NCI-H1436 (cell line): ENCODE results near the gene PPL.
"Not testable (repeated sequence)": the region's sequence is repeated elsewhere in the genome, so short reads cannot be mapped to it uniquely, and the experiment has no call there.

Source experiments
- DNase-seq: peaks from one replicate; lab custom pipeline; 2025; lab: John Stamatoyannopoulos, UW

The PPL gene

DNA sequence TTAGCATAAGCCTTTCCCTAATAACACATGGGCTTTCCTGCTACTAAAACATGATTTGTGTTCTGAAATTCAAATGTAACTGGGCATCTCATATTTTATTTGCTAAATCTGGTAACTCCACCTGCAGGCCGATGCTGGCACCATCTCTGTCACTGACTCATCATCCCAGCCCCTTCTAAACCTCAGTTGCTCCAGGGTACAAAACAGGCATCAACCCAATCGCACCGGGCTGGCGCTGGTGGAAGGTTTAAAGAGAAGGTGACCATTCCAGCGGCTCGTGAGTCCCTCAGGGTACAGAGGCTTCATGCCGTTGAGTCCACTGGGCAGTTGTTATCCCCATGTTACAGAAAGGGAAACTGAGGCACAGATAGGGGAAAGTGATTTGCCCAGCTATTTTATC lies 27.1 kb downstream of the PPL start:
- DNase-seq: no peak

DNA sequence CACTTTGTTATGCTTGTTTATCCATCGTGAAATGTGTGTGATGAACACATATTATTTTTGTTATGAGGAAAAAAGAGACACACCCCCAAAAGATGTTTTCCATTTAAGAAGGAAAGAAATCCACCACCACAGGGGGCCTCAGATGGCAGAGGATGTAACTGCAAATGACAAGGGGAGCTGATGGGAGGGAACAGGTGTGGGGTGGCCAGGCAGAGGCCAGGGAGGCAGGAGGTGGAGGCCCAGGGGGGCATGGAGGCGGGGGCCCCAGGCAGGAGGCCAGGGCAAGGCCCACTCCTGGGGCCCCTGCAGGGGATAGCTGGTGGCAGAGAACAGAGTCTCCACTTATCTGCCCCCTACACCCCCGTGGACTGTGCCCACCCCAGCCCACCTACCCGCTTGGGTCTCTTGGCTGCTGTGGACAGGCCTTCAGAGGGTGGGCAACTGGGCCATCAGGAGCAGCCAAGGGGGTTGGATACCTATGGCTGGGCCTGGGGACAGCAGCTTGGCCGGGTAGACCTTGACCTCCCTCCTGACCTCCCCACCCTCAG lies 28.0 kb downstream of the PPL start:
- no peak for DNase-seq

DNA sequence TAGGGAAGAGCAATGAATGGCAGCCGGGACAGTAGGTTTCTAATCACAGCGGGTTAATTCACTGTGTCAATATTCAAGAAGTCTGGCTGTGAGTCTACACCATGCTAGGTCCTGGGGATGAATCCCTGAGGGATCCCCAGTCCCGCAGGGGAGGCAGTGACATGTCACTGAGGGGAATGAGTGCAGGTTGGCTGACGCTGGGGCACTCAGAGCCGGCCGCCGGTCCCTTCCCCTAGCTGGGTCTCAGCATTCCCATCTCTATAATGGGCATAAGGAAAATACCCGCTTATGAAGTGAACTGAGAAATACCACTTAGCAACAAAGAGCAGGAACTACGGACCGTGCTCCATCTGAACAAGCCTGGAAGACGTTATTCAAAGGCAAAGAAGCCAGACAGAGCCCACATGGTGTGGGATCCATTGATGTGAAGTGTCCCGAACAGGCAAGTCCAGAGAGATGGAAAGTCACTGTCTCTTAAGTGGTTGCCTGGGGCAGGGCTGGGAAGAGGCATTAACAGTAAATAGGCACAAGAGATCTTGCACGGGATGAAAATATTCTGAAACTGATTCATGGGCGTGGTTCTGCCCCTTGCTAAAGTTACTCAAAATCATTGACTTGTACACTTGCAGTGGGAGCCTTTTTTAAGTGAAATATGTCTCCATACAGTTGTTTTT lies 31.9 kb downstream of the PPL start:
- DNase-seq: no peak

DNA sequence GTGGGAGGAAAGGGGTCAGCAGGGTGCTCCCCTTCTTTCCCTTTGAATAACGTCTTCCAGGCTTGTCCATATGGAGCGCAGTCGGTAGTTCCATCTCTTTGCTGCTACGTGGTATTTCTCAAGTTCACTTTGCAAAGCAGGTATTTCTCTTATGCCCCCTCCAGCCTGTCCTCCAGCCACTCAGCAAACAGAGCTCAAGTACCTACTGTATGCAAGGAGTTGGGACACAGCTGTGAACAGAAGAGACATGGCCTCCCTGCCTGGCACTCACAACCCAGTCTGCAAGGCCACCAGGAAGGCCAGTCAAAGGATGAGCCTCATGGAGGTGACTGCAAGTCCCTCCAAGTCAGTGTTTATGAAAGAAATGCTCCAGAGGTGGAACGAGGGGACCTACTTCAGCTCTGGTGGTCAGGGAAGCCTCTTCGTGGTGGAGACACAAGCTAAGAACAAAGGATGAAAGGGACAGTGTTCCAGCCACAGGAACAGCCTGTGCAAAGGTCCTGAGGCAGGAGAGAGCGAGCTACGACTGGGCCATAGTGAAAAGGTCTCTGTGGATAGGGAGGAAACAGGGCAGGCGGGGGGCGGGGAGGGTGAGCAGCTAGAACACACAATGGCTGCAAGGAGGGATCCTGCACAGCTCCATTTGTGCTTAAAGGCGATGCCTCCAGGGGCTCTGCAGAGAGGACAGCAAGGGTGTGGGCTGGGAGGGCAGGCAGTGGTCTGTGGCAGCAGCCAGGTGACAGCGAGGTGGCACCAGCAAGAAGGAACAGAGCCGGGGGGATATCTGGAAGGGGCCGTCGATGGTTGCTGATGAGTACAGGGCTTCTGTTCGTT lies 32.6 kb downstream of the PPL start:
- no peak for DNase-seq

DNA sequence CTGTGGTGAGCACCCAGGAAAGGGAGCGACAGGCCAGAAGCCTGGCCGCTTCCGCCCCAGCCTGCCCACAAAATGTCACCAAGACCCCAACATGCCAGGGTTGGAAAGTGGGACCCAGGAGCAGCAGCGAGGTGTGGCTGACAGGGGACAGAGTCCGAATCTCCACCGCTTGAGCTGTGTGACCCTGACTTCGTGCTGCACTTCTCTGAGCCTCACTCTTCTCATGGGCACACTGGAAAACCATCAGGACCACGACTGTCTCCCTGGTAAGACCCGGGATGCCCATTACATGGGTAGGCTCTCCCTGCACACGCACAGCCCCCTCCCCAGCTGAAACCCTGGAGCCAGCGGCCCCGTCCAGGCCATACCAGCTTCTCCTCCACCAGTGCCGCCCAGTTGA lies 34.9 kb downstream of the PPL start:
- DNase-seq: no peak

DNA sequence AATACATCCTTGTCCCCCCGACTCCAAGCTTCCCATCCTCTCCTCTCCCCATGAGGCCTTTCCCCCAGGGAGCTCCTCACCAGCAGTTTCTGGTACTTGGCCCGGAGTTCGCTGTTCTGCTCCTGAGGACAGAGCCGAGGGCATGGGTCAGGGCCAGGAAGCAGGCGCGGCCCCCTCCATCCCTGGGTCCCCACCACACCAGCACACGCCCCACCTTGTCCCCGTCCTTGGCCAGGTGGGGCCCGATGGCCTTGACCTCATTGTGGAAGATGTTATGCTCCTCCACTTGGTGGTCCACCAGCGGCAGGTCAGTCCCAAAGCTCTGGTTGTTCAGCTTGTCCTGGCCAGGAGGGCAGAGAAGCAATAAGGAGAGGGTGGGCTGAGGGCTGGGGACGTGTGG lies 36.2 kb downstream of the PPL start:
- DNase-seq: no peak

DNA sequence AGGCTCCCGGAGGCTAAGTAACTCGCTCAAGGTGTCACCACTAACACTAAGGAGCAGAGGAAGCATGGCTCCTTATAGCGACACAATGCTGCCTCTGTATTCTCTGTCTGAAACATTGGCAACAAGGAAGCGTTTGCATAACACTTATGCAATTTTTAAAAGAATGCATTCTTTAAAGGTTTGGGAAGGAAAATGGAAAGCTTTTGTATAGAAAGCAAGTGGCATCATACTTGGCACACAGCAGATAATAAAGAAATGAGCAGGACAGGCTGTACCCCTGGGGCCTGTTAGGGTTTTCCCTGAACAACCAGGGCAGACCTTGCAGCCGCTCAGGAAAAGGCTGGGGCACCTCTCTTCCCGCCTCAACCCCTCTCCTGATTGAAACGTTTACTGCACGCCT lies 36.9 kb downstream of the PPL start:
- no peak for DNase-seq

DNA sequence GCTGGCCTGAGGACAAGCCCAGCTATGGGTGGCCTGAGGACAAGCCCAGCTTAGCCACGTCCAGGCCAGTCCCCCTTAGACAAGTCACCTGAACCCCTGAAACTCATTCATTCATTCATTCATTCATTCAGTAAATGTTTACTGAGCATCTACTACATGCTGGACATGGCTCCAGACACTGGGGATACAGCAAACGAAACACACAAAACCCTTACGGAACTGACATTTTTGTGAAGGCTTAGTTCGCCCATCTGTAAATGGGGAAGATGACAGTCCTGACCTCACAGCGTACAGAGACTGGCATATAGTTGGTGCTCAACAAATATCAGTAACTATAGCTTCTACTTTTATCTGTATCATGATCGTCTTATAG lies 37.5 kb downstream of the PPL start:
- DNase-seq: no peak

DNA sequence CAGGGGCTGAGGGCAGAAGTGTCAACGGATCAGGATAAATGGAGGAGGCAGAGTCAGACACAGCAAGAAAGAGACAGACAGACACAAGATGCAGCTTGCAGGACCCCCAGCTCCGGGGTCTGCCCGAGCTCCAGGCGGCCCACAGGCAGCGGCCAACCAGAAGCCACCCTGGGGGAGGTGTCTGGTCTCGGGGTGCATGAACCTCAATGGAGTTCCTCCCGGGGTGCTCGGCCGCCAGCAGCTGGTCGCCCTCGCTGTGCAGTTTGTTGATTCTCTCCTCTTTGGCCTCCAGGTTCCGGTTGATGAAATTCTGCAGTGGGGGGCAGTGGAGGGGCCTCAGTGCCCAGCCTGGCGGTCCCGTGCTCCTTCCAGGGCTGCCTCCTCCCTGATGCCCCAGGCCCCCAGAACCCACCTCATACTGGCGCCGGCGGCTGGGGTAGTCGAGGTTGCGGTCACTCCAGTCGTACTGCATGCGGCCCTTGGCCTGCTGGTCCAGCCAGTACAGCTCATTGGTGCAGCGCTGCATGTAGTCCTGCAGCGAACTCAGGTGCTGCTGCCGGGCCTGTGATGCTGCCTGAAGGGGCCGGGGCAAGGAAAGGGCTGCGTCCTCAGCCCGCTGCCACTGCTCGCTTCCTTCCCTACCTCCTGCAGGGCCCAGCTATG lies 38.0 kb downstream of the PPL start:
- no peak for DNase-seq

DNA sequence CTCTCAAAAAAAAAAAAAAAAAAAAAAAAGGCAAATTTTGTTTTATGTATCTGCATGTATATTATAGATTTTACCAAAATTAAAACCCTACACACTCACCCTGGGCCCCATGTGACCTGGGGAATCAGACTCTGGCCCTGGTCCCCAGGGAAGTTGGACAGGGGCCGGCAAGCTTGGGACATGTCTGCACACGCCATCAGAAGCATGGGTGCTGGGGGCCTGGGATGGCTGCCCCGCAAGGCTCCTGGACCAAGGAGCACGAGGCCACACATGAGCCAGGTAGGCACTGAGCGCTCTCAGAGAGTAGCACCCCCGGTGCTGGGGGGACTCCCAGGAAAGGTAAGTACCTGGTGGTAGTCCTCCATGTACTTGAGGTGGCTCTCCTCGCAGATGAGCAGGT lies 39.6 kb downstream of the PPL start:
- DNase-seq: no peak

DNA sequence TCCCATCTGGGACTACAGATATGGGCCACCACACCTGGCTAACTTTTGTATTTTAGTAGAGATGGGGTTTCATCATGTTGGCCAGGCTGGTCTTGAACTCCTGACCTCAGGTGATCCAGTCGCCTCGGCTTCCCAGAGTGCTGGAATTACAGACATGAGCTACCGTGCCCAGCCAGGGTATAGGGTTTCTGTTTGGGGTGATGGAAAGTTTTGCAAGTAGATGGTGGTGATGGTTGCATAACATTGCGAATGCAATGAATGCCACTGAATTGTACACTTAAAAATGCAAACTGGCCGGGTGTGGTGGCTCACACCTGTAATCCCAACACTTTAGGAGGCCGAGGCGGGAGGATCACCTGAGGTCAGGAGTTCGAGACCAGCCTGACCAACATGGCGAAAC lies 40.2 kb downstream of the PPL start:
- not testable (repeated sequence) for DNase-seq

DNA sequence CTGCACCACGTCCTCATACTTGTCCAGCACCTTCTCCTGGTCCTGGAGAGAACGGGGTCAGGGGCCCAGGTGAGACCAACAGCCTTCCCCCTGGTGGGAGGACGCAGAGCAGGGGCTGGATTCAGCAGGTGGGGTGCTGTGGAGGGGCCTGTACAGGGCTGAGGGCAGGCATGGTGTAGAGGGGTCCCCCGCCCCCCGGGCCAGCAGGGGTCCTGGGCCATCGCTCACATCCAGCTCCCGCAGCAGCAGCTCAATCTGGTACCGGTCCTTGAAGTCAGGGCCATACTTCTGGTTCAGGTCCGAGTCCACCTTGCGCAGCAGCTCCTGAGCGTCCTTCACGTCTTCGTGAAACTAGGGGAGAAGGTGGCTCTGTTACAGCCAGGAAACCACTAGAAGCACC lies 41.6 kb downstream of the PPL start:
- no peak for DNase-seq

DNA sequence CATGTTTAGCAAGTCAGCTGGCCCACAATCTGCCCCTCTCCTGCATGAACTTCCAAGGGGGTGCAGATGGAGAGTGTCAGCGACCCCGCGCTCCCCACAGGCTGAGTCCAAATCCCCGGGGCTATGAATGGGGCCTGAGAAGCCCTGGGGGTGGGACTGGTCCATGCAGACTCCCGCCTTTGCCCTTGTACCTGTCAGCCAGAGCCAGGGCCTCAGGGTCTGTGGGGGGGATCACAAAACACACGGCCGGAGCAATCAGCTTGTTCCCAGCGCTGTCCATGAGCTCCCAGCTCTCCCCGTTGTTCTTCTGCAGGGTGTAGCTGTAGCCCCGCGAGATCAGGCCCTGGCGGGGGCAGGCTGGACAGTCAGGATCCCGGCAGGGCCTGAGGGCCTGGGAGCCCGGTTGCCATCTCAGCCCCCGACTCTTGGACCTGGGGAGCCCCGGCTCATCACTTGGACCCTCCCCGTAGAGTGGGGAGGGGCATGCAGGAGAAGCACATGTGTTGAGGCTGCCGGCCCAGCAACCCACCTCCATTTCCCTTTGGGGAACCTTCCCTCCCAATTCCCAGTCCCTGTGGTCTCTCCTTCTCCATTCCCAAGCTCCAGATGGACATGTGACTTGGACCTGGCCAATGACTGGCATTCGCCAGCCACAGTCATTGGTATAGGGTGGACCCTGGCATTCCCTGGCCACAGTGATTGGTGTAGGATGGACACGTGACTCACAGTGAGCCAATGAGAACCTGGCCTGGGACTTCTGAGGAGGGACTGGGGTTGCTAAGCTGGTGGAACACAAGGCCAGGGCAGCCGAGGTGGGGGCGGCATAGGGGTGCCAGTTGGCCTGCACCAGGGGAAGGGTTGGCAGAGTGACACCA lies 42.4 kb downstream of the PPL start:
- no peak for DNase-seq

DNA sequence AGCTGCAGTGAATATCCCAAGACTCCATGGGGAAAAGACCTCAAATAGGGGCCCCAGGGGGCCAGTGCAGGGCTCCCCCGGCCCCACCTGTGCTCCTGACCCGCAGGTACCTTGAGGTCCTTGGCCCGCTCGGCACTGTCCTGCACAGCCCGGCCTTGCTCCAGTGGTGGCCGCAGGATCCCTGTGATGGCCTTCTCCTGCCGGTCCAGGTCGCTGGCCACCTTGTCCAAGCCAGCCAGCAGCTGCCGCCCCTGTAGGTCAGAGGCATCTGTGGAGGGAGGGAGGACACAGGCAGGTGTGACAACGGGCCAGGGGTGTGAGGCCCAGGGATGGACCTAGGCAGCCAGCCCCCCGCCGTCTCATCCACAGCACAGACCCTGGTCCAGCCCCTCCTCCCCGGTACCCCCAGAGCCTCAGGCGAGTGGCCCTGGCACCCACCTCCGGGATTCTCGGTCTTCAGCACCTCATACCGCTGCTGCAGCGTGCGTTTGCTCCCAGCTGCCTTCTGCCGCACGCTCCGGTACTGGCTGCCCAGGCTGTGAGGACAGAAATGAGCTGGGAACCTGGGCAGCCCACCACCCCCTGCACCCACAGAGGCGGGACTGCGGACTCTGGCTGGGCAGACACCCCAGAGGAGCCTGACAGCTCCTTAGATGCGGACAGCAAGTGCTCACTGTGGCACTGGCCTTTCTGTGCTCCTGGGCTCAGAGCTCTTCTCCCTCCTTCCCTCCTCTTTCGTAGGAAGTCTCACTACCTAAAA lies 43.7 kb downstream of the PPL start:
- no peak for DNase-seq

DNA sequence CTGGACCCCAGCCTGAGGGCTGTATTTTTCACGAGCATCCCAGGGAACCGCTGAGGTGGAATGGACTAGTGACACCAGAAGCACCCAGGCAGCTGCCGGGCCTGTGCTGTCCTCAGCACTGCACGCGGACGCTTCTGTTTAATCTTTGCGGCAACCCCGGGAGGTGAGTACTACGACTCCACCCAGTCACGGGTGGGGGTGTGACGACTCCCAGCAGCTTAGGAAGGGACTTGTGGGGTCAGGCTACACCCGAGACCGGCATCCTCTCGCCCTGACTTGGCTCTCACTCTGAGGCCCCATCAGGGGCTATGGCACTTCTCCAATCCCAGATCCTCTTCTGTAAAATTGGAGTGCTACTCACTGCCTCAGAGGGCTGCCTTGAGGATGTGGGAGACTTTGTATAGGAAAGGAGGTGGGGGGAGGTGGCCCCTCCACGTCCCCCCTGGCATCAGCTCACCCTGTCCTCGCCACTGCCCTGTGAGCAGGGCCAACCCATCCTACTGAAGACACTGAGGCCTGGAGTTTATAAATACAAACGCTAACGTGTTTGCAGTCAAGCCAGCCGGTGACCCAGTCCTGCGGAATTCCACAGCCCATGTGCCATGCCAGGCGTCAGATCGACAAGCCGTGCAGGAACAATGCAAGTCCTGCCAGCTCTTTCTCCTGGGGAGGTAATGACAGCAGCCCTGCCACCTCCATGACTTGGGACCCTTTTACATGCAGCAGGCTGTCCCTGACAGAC lies 44.4 kb downstream of the PPL start:
- DNase-seq: no peak

DNA sequence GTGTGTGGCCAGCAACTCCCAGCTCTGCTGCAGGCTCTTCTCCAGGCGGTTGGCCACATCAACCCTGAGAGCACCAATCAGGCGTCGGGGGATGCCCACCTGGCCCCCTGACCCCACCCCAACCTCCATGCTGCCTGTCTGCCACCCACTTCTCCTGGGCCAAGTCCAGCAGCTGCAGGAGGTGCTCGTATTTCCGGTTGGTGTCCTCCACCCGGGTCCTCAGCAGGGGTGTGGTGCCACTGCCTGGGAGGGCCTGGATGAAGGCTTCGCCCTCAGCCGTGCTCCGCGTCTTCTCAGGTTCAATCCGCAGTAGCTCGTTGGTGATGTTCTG lies 45.1 kb downstream of the PPL start:
- no peak for DNase-seq

DNA sequence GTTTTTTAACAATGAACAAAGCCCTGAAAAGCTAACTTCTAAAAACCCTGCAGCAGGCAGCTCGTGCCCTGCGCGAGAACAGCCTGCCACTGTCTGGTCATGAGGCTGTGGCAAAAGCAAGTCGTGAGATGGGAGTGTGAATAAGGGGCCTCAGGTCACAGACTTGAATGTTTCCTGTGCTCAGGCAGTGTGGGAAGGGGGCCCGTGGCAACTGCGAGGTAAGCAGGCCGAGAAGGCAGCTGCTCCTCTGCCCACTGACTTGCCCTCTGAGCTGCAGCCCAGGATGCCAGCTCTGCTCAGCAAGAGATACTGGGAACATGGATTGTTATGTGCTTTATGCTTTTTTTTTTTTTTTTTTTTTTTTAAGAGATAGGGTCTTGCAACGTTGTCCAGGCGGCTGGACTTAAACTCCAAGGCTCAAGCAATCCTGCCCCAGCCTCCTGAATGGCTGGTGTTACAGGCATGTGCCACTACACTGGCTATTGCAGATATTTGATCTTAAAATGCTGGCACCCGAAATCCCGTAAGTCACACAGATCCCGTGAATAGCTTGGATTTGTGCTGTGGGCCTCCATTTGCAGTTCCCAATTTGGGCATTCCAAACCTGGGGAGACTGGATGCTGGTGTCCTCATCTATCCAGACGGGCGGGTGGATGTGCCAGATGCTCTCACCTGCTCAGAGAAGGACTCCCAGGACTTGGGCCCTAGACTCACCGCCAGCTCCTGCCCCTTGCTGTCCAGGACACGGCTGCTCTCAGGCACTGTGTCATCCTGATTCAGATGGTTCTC lies 45.7 kb downstream of the PPL start:
- DNase-seq: no peak

DNA sequence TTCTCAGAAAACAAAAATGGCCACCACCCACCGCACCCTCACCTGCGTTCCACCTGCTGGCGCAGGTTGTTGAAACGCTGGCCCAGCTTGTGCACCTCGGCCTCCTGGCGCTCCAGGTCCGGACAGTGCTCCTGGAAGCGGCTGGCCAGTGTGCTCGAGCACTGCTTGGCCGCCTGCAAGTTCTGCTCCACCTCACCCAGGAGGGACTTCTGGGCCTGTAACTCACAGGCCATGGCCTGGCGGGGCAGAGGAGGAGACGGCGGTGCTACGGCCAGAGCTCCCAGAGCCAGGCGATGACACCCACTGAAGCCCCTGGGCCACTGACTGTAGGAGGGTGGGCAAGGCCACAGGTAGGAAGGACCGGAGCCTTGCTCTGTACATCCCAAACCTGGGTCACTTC lies 46.3 kb downstream of the PPL start:
- DNase-seq: no peak

DNA sequence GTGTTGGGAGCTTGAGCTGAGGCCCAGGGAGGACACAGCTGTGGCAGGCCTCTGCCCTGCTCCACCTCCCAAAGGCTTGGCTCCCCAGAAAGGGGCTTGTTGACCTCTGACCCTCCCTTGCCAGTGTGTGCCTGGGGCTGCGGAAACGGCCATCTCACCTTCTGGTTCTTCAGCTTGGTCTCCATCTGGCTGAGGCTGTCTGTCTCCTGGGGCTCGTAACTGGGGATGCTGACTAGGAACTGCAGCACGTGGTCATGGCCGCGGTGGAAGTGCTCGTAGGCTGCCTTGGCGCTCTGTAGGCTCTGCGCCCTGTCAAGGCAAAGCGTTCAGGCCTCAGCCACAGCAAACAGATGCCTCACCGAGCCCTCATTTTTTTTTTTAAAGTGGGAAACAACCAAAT lies 46.9 kb downstream of the PPL start:
- no peak for DNase-seq
